K562 (cell line): Measurements from ENCODE around the gene RBM26. TPM values are rescaled to one million over a fixed set of nuclear protein-coding genes. Genes with fewer than 3 reads are reported as not detected.

ENCODE experiments used
- ATAC-seq: fragments of 200-7000 bp; cut with Tn5 transposase; 3 replicates; pipeline ENCODE4 v1.9.1; 2020; ENCODE audit warnings: moderate library complexity
- BruUV-seq: library from RNA; stranded (reverse); fragments of 400-500 nt; replicated peaks from 2 replicates; lab custom pipeline; 2021; lab: Mats Ljungman, UMichigan
- CTCF ChIA-PET: fragments of 300-600 bp; formaldehyde crosslinking; extraction: SDS; loops from one replicate; lab custom pipeline; 2021; ENCODE audit warnings: low intra/inter-chr PET ratio; lab: Yijun Ruan, JAX
- POLR2A ChIA-PET: fragments of 300-600, 350-650 bp; sonication (Branson Sonifier 250); formaldehyde crosslinking; extraction: SDS; loops from one replicate; lab custom pipeline; 2021; ENCODE audit warnings: antibody characterized with exemption, inconsistent platforms; lab: Yijun Ruan, JAX
- DNase-seq, 4 experiments: peaks; one replicate each; pipeline versions ENCODE4 v3.0.0 to v3.0.0-alpha.2; 2011 to 2018; ENCODE audit warnings: low spot score in 3 of 4, mixed read lengths in 3 of 4; ENCODE audit errors: extremely low read depth in 1 of 4
- FAIRE-seq: peaks from 2 replicates; lab custom pipeline; 2011; peaks lifted over from hg19 to GRCh38; lab: Jason Lieb, UNC
- H2AFZ ChIP-seq: 2 replicates; pipeline ENCODE4 v1.6.0; 2011; ENCODE audit warnings: low read depth, low read length, control low read depth, inconsistent platforms
- H3K27ac ChIP-seq: fragments of 200-600 bp; 3 replicates; pipeline ENCODE4 v1.8.0; 2011; ENCODE audit warnings: low read depth, mild to moderate bottlenecking, control low read depth, inconsistent platforms, low read length, moderate library complexity, mixed read lengths; ENCODE audit errors: extremely low read depth
- H3K27me3 ChIP-seq, 2 experiments: fragments of 300-600 bp in 1 of 2; 2 replicates in 1 of 2; 3 replicates in 1 of 2; pipeline versions ENCODE4 v1.6.0 to v1.8.0; 2011; ENCODE audit warnings: inconsistent platforms in 2 of 2, low read length in 2 of 2, mild to moderate bottlenecking in 1 of 2, mixed read lengths in 1 of 2, moderate library complexity in 1 of 2; ENCODE audit not compliant: control insufficient read depth in 2 of 2, insufficient read depth in 2 of 2
- H3K36me3 ChIP-seq: fragments of 300-600 bp; 3 replicates; pipeline ENCODE4 v1.8.0; 2011; ENCODE audit warnings: mild to moderate bottlenecking, low read length, inconsistent platforms; ENCODE audit not compliant: control insufficient read depth, insufficient read depth
- H3K4me1 ChIP-seq, 2 experiments: fragments of 200-600 bp in 1 of 2; replicated peaks in 1 of 2; 2 replicates in 1 of 2; 3 replicates in 1 of 2; pipeline versions ENCODE4 v1.5.1 to v1.8.0; 2011; ENCODE audit warnings: inconsistent platforms in 2 of 2, low read length in 2 of 2, mild to moderate bottlenecking in 1 of 2, mixed read lengths in 1 of 2, moderate library complexity in 1 of 2; ENCODE audit not compliant: control insufficient read depth in 2 of 2, insufficient read depth in 2 of 2
- H3K4me2 ChIP-seq: 2 replicates; pipeline ENCODE4 v1.6.1; 2011; ENCODE audit warnings: low read length, control low read depth, inconsistent platforms, mixed read lengths; ENCODE audit not compliant: insufficient read depth
- H3K4me3 ChIP-seq: fragments of 200-600 bp; sonication (generic), shearing (Covaris generic); 2 replicates; pipeline ENCODE4 v1.5.1; 2016; ENCODE audit warnings: control low read depth, inconsistent platforms
- H3K79me2 ChIP-seq: fragments of 200-600 bp; 3 replicates; pipeline ENCODE4 v1.8.0; 2011; ENCODE audit warnings: low read length, inconsistent platforms; ENCODE audit not compliant: control insufficient read depth, insufficient read depth
- H3K9ac ChIP-seq, 2 experiments: 2 replicates each; pipeline versions ENCODE4 v1.6.0 to v1.6.1; 2011; ENCODE audit warnings: low read depth in 2 of 2, low read length in 2 of 2, control low read depth in 1 of 2, inconsistent platforms in 1 of 2, mild to moderate bottlenecking in 1 of 2, mixed read lengths in 1 of 2; ENCODE audit not compliant: insufficient read depth in 1 of 2
- H3K9me1 ChIP-seq: one replicate; pipeline ENCODE4 v1.6.0; 2011; ENCODE audit warnings: inconsistent platforms, mild to moderate bottlenecking, low read length, moderate library complexity; ENCODE audit not compliant: control insufficient read depth, insufficient read depth
- H3K9me3 ChIP-seq: replicated peaks from 2 replicates; pipeline ENCODE4 v1.5.1; 2011; ENCODE audit warnings: low read depth, low read length, inconsistent platforms; ENCODE audit not compliant: control insufficient read depth, insufficient read depth
- H4K20me1 ChIP-seq: replicated peaks from 2 replicates; pipeline ENCODE4 v1.6.1; 2011; ENCODE audit warnings: low read length, inconsistent platforms, mixed read lengths; ENCODE audit not compliant: control insufficient read depth, insufficient read depth
- CBX2 ChIP-seq: fragments of 200-600 bp; sonication (generic); IDR thresholded peaks from one replicate; pipeline ENCODE4 v1.6.1; 2012; ENCODE audit warnings: mild to moderate bottlenecking, low read length, inconsistent platforms; ENCODE audit not compliant: insufficient read depth, poor library complexity, severe bottlenecking
- CTBP1 ChIP-seq: fragments of 450-650 bp; IDR thresholded peaks from 2 replicates; pipeline ENCODE4 v1.6.1; 2016; ENCODE audit warnings: borderline replicate concordance
- JUN ChIP-seq, 2 experiments: sonication (generic) in 1 of 2; formaldehyde crosslinking in 1 of 2; IDR thresholded peaks; 2 replicates each; pipeline versions ENCODE4 v1.6.1 to v1.8.0; 2012 to 2022; ENCODE audit warnings: borderline replicate concordance in 2 of 2, mild to moderate bottlenecking in 2 of 2, improper control_type of control experiment in 1 of 2, low read depth in 1 of 2, low read length in 1 of 2, missing genetic modification reagents in 1 of 2
- JUND ChIP-seq, 2 experiments: IDR thresholded peaks; 2 replicates in 1 of 2; 3 replicates in 1 of 2; pipeline ENCODE4 v1.6.1; 2011; ENCODE audit warnings: borderline replicate concordance in 2 of 2, low read depth in 2 of 2, low read length in 2 of 2, improper control_type of control experiment in 1 of 2, missing biosample characterization in 1 of 2, missing genetic modification characterization in 1 of 2, missing genetic modification reagents in 1 of 2
- PCBP2 ChIP-seq: fragments of 200-400 bp; formaldehyde crosslinking; IDR thresholded peaks from 2 replicates; pipeline ENCODE4 v1.6.1; 2018; ENCODE audit warnings: low read length, low read depth, mild to moderate bottlenecking, moderate library complexity; ENCODE audit not compliant: poor library complexity, severe bottlenecking
- POLR2AphosphoS2 ChIP-seq: IDR thresholded peaks from 2 replicates; pipeline ENCODE4 v1.6.1; 2012; ENCODE audit warnings: low read length, improper control_type of control experiment
- POLR3A ChIP-seq: IDR thresholded peaks from 2 replicates; pipeline ENCODE4 v1.6.1; 2011; ENCODE audit warnings: borderline replicate concordance, mild to moderate bottlenecking, moderate library complexity; ENCODE audit not compliant: insufficient read length, insufficient read depth; ENCODE audit errors: extremely low read depth
- PYGO2 ChIP-seq: fragments of 450-650 bp; IDR thresholded peaks from 2 replicates; pipeline ENCODE4 v1.6.1; 2016; ENCODE audit warnings: mild to moderate bottlenecking, missing genetic modification characterization, moderate library complexity, missing compliant biosample characterization
- SIRT6 ChIP-seq: IDR thresholded peaks from one replicate; pipeline ENCODE4 v1.6.1; 2012; ENCODE audit warnings: low read depth, mild to moderate bottlenecking, control low read depth, inconsistent platforms, low read length, moderate library complexity
- TAF1 ChIP-seq: IDR thresholded peaks from 2 replicates; pipeline ENCODE4 v1.6.1; 2011; ENCODE audit warnings: mild to moderate bottlenecking, low read length, moderate library complexity; ENCODE audit not compliant: insufficient read depth, control insufficient read depth, severe bottlenecking; ENCODE audit errors: extremely low read depth
- ZFP36 ChIP-seq: fragments of 150-350 bp; IDR thresholded peaks from 2 replicates; pipeline ENCODE4 v1.6.1; 2018; ENCODE audit warnings: low read length, low read depth; ENCODE audit not compliant: partially characterized antibody
- ZNF395 ChIP-seq: fragments of 200-800 bp; sonication (Bioruptor generic); IDR thresholded peaks from 2 replicates; pipeline ENCODE4 v1.6.1; 2017; ENCODE audit warnings: missing genetic modification characterization, missing compliant biosample characterization
- ZNF41 ChIP-seq: fragments of 250-450 bp; sonication (Bioruptor Pico); conservative IDR thresholded peaks from 2 replicates; pipeline ENCODE4 v1.4.0; 2020; ENCODE audit warnings: mild to moderate bottlenecking
- WGBS: fragments of 100-300 bp; shearing (Covaris generic); methylation state at CpG from one replicate; pipeline ENCODE4 v1.1.6; 2016; ENCODE audit warnings: low coverage, mixed read lengths; ENCODE audit not compliant: insufficient coverage; ENCODE audit errors: missing lambda C conversion rate; 5-methylcytosine and 5-hydroxymethylcytosine counted together
- in situ Hi-C: fragments of 300-500 bp; cut with MboI; formaldehyde crosslinking; loops from 4 replicates; pipeline ENCODE4 v1.15.0; 2018; ENCODE audit warnings: inconsistent platforms, mixed read lengths
- intact Hi-C: fragments of 100-400 bp; cut with micrococcal nuclease; formaldehyde crosslinking; loops from 2 replicates; pipeline ENCODE4 v1.14.2; 2022
- polyA plus RNA-seq, 8 experiments: library from polyadenylated mRNA; depleted of rRNA in 4 of 8; stranded (reverse) in 5 of 8; unstranded in 3 of 8; fragments of >200 nt; fragmentation: Nextera tagmentation in 2 of 8; fragmentation: Illumina TruSeq in 1 of 8; extraction: Ambion mirVana in 2 of 8; extraction: Trizol in 1 of 8; gene quantifications; 2 replicates each; pipeline versions ENCODE4 v1.2.1 to v1.2.3, GENCODE V29; 2011 to 2014; ENCODE audit warnings: inconsistent platforms in 1 of 8, missing spikeins in 1 of 8
- total RNA-seq, 7 experiments: library from RNA; depleted of rRNA in 6 of 7; stranded (reverse); fragments of >200 nt in 6 of 7; fragmentation: Illumina TruSeq in 2 of 7; extraction: Trizol in 2 of 7; gene quantifications; 2 replicates each; pipeline versions ENCODE4 v1.2.1 to v1.2.3, GENCODE V29; 2011 to 2021; ENCODE audit warnings: low replicate concordance in 1 of 7
- TF ChIP-seq, protein P1 (sequence below), 2 experiments: fragments of 450-650 bp in 1 of 2; sonication (generic) in 1 of 2; formaldehyde crosslinking in 1 of 2; IDR thresholded peaks in 1 of 2; conservative IDR thresholded peaks in 1 of 2; 2 replicates each; pipeline versions ENCODE4 v1.6.1 to v1.8.1; 2016 to 2023; ENCODE audit warnings: mild to moderate bottlenecking in 2 of 2, moderate library complexity in 2 of 2, inconsistent platforms in 1 of 2, missing genetic modification reagents in 1 of 2
- TF ChIP-seq, protein P2 (sequence below): fragments of 450-650 bp; IDR thresholded peaks from 2 replicates; pipeline ENCODE4 v1.7.0; 2016; ENCODE audit warnings: borderline replicate concordance

The RBM26 gene
- total and polyA plus RNA-seq, 9 of the 15 experiments (the other 6 are each of a cell fraction or from before 2014, with no cell fraction given) = 10.0 to 42.4 (median 26.4) TPM

DNA sequence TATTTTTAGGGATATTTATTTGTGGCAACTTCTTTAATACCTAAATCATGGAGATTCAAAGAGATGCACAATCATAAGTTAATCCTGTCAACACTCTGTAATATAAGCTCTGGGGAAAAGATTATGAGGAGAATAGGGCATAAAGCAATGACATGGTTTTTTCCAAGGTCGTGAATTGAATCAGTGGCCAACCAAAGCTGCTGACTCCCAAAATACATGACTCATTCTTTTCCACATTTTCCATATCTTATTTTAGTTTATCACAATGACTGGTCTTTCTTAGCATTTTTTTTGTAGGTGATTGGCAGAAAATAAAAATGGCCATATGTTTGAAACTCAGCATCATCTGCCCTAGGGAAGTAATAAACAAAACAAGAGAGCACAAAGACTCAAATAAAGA lies 28.5 kb upstream of the RBM26 start (continued):
- TF ChIP-seq, protein P1, sequence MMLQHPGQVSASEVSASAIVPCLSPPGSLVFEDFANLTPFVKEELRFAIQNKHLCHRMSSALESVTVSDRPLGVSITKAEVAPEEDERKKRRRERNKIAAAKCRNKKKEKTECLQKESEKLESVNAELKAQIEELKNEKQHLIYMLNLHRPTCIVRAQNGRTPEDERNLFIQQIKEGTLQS (IDR thresholded peaks at IDR 0.05) = peak; percentile 59; the same call in 1 of the 2 replicates
- TF ChIP-seq, protein P1 (CRISPR knock-in tag; conservative IDR thresholded peaks at IDR 0.05) = no peak
- TF ChIP-seq JUND (IDR thresholded peaks at IDR 0.05; ENCODE audit: borderline replicate concordance, low read depth, low read length) = peak; percentile 40; the same call in 1 of the 2 replicates
- TF ChIP-seq JUND (tag; IDR thresholded peaks at IDR 0.05; ENCODE audit: borderline replicate concordance, low read depth, low read length) = no peak
- TF ChIP-seq POLR3A = no peak
- no peak for TF ChIP-seq TAF1
- TF ChIP-seq PCBP2 = no peak
- 0 out of 2 replicates have a peak, but pooled peaks have one; percentile 19 for TF ChIP-seq JUN (IDR thresholded peaks at IDR 0.05; ENCODE audit: borderline replicate concordance, low read depth, low read length)
- no peak for TF ChIP-seq JUN (CRISPR knock-in tag; IDR thresholded peaks at IDR 0.05; ENCODE audit: borderline replicate concordance)
- no peak for TF ChIP-seq CTBP1

DNA sequence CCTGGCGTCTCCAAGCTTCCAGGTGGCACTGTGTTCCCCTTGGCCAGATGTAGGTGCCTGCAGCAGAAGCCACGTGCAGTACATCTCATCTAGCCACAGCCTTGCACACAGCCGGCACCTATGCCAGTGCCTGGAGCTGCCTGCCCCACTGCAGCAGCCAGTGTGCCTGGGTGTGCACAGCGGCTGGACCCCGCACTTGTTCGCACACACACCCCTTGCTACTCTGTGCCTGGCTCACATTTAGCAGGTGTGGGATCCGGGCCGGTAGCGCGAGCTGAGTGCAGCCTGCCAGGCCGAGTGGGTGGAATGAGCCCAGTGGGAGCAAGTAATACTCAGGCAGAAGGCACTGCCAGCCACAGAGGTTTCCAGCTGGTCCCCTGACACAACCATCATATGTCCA lies 26.9 kb upstream of the RBM26 start:
- no peak overlapping the region for H3K4me3 ChIP-seq
- H3K36me3 ChIP-seq = no peaks in the 10 kb centered on the region
- no peaks in the 10 kb centered on the region for H3K27me3 ChIP-seq
- intact Hi-C loops (no loop called here), in situ Hi-C loops (loop anchor here (25.0 kb wide), 1 partner anchor 904 kb away; the partner anchor contains the start of gene SPRY2)
- WGBS = 78% methylated on average over 9 of the region's 11 CpGs
- no peak overlapping the region for H3K9ac ChIP-seq
- H3K9me3 ChIP-seq = no peaks in the 10 kb centered on the region
- H3K27ac ChIP-seq = no peak overlapping the region
- H3K9me1 ChIP-seq = no peaks in the 10 kb centered on the region
- POLR2A ChIA-PET = interaction anchor here (0.9 kb wide), 1 partner anchor 9 kb away, joined by 3 read pairs; no protein-coding TSS in a partner anchor
- FAIRE-seq (no peak), DNase-seq (no peak), ATAC-seq (no peak)
- BruUV-seq = no TSS peak
- H4K20me1 ChIP-seq = no peaks in the 10 kb centered on the region
- no peaks in the 10 kb centered on the region for H3K79me2 ChIP-seq
- no peak overlapping the region for H3K4me2 ChIP-seq
- CTCF ChIA-PET = no interaction called here
- peaks cover 0 to 3% of the 10 kb centered on the region in 2 experiments; a peak in 2 of 5 replicates for H3K4me1 ChIP-seq
- H2AFZ ChIP-seq = no peak overlapping the region
- TF ChIP-seq POLR2AphosphoS2 (no peak), ZNF41 (no peak), ZFP36 (no peak), SIRT6 (no peak), ZNF395 (no peak), CBX2 (no peak), PYGO2 (tag) (no peak)
- TF ChIP-seq, protein P2, sequence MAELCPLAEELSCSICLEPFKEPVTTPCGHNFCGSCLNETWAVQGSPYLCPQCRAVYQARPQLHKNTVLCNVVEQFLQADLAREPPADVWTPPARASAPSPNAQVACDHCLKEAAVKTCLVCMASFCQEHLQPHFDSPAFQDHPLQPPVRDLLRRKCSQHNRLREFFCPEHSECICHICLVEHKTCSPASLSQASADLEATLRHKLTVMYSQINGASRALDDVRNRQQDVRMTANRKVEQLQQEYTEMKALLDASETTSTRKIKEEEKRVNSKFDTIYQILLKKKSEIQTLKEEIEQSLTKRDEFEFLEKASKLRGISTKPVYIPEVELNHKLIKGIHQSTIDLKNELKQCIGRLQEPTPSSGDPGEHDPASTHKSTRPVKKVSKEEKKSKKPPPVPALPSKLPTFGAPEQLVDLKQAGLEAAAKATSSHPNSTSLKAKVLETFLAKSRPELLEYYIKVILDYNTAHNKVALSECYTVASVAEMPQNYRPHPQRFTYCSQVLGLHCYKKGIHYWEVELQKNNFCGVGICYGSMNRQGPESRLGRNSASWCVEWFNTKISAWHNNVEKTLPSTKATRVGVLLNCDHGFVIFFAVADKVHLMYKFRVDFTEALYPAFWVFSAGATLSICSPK = no peak
